HepG2 (cell line): ENCODE results near the gene CBX5. TPM values are rescaled to one million over a fixed set of nuclear protein-coding genes. Genes with fewer than 3 reads are reported as not detected.

ENCODE experiments used
- AKNA ChIP-seq: sonication (generic); formaldehyde crosslinking; IDR thresholded peaks from 2 replicates; pipeline ENCODE4 v1.4.0; 2020; ENCODE audit warnings: missing genetic modification reagents, borderline replicate concordance
- CCAR2 ChIP-seq: fragments of 200-400 bp; formaldehyde crosslinking; optimal IDR thresholded peaks from 2 replicates; pipeline ENCODE3; 2018; ENCODE audit warnings: low read depth, mild to moderate bottlenecking, low read length, moderate library complexity
- HOXA7 ChIP-seq: sonication (generic); formaldehyde crosslinking; IDR thresholded peaks from 2 replicates; pipeline ENCODE4 v1.8.1; 2022; ENCODE audit warnings: mild to moderate bottlenecking, missing genetic modification reagents, moderate library complexity
- HOXD1 ChIP-seq: sonication (generic); formaldehyde crosslinking; IDR thresholded peaks from 2 replicates; pipeline ENCODE4 v1.5.0; 2020; ENCODE audit warnings: missing genetic modification reagents
- JUNB ChIP-seq: sonication (generic); formaldehyde crosslinking; IDR thresholded peaks from 2 replicates; pipeline ENCODE4 v1.8.0; 2022; ENCODE audit warnings: missing genetic modification reagents, mild to moderate bottlenecking, borderline replicate concordance
- NCOA5 ChIP-seq: sonication (generic); formaldehyde crosslinking; IDR thresholded peaks from 2 replicates; pipeline ENCODE4 v1.4.0; 2020; ENCODE audit warnings: missing genetic modification reagents
- YY1 ChIP-seq: IDR thresholded peaks from 2 replicates; pipeline ENCODE4 v1.6.1; 2011; ENCODE audit warnings: low read length, low read depth, moderate library complexity, mild to moderate bottlenecking; ENCODE audit not compliant: insufficient read depth, insufficient replicate concordance
- ZBTB25 ChIP-seq: IDR thresholded peaks from 2 replicates; pipeline ENCODE4 v1.6.1; 2018; ENCODE audit warnings: missing genetic modification reagents
- ZNF383 ChIP-seq: sonication (generic); formaldehyde crosslinking; IDR thresholded peaks from 2 replicates; pipeline ENCODE4 v1.4.0; 2020; ENCODE audit warnings: missing genetic modification reagents, mild to moderate bottlenecking, borderline replicate concordance
- ZNF407 ChIP-seq: sonication (generic); formaldehyde crosslinking; IDR thresholded peaks from one replicate; pipeline ENCODE4 v1.5.1; 2020; ENCODE audit warnings: mild to moderate bottlenecking, missing genetic modification reagents; ENCODE audit errors: not compliant biosample characterization
- ZNF580 ChIP-seq: IDR thresholded peaks from 2 replicates; pipeline ENCODE4 v1.6.1; 2016; ENCODE audit warnings: low read depth, borderline replicate concordance
- ZNF598 ChIP-seq: sonication (generic); formaldehyde crosslinking; IDR thresholded peaks from 2 replicates; pipeline ENCODE4 v1.5.1; 2020; ENCODE audit warnings: mild to moderate bottlenecking, missing genetic modification reagents, borderline replicate concordance
- ZNF883 ChIP-seq: sonication (generic); formaldehyde crosslinking; IDR thresholded peaks from 2 replicates; pipeline ENCODE4 v1.5.1; 2020; ENCODE audit warnings: mild to moderate bottlenecking, missing genetic modification reagents; ENCODE audit errors: not compliant biosample characterization
- polyA plus RNA-seq, 8 experiments: library from polyadenylated mRNA; depleted of rRNA in 3 of 8; stranded (reverse) in 7 of 8; unstranded in 1 of 8; fragments of >200 nt; fragmentation: Illumina TruSeq in 4 of 8; extraction: Trizol in 4 of 8; gene quantifications; 2 replicates each; pipeline versions ENCODE4 v1.2.1 to v1.2.3, GENCODE V29; 2011 to 2016; ENCODE audit warnings: low read depth in 4 of 8, missing spikeins in 1 of 8, mixed read lengths in 1 of 8; ENCODE audit not compliant: insufficient read depth in 1 of 8
- total RNA-seq, 5 experiments: library from RNA; depleted of rRNA; stranded (reverse); fragments of >200 nt; fragmentation: Illumina TruSeq; extraction: Trizol; gene quantifications; 2 replicates each; pipeline ENCODE4 v1.2.3, GENCODE V29; 2016; ENCODE audit warnings: low read depth in 1 of 5

The CBX5 gene
- total and polyA plus RNA-seq, 2 of the 13 experiments (the other 11 are each of a cell fraction or from before 2014, with no cell fraction given) = 16.0 to 22.2 TPM

GRCh38 chr12:54279632-54280467, at the start of gene CBX5 (continued):
- TF ChIP-seq ZNF407 (CRISPR knock-in tag) = no peak
- peak; percentile 56; the same call in 1 of the 2 replicates for TF ChIP-seq ZNF598 (CRISPR knock-in tag)
- no peak; the same call in 1 of the 2 replicates for TF ChIP-seq ZBTB25
- no peak for TF ChIP-seq ZNF383 (CRISPR knock-in tag)
- TF ChIP-seq HOXA7 (CRISPR knock-in tag) = no peak
- no peak for TF ChIP-seq ZNF580 (CRISPR knock-in tag)
- no peak for TF ChIP-seq JUNB (CRISPR knock-in tag)
- no peak for TF ChIP-seq ZNF883 (CRISPR knock-in tag)
- TF ChIP-seq YY1 = peak; percentile 94
- TF ChIP-seq HOXD1 (CRISPR knock-in tag) = no peak; the same call in 1 of the 2 replicates
- TF ChIP-seq AKNA = no peak
- TF ChIP-seq CCAR2 = no peak
- no peak for TF ChIP-seq NCOA5
